GM19099 (cell line): ENCODE measurements around the gene RAB6B.

ENCODE experiments used
- POLR2A ChIP-seq: IDR thresholded peaks from 3 replicates; pipeline ENCODE4 v1.6.1; 2011; ENCODE audit warnings: low read depth; ENCODE audit not compliant: insufficient read length; ENCODE audit errors: extremely low read depth

Gene RAB6B

DNA sequence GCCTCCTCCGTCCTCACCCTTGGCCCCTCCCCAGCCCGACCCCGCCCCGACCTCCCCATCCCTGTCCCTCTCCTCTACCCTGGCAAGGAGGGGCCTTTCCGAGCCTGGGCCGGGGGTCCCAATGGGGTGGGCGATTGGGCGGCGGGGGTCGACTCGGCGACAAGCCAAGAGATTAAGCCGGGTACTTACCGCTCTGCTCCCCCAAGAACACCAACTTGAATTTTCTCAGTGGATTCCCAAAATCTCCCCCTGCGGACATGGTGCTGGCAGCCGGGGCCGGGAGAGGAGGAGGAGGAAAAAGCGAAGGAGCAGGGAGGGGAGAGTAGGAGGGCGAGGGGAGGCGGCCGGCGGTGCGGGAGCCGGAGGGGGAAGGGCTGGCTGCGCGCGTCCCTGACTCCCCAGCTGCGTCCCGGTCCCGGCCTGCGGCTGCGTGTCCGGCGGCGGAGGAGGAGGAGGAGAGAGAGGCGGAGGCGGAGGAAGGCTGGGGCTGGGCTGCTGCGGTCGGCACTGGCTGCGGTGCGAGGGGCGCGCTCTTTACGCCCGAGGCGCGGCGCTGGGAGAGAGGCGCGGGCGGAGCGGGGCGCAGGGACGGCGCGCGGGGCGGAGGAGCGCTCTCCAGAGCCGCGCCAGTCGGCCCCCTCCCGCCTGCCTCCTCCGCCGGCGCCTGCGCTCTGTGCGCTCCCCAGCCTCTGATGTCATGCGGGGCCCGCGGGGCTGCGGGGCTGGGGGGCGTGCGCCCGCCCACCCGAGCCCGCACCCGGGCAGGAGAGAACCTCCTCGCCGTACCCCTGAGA lies at the start of gene RAB6B:
TSS of gene RAB6B (minus strand) at position 675 of the 794 bp plus-strand sequence. CDS start at position 259, 416 bp downstream.
- no peak for TF ChIP-seq POLR2A

DNA sequence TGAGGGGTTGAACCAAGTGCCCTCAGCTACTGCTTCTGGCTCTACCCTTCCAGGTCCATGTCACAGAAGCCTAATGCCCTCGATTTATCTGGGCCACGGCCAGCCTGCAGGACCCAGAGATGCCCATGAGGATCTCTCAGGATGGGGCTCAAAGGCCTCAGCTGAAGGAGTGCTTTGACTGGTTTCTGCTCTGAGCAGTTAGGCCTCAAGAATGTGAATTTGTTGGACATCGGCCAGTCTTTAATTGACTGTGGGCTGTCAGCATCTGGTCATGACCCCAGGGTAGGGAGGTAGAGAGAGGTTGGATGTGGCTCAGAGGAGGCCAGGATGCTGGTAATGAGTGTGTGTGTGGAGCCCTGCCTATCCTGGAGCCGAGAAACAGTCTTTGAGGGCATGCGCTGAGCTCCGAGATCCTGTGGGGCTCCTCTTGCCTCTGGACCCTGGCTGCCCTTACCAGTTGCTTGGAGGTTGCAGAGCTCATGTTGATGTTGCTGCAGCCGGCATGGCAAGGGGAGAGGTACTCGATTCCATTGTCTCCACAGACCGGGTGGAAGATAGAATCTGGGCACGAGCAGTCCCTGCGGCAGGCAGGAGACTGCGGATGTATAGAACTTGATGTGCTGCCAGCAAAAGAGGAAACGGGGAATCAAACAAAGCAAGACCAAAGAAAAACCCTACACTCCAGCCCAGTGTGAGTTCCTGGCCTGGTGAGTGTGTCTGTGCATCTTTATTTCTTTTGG lies 49.1 kb upstream of the RAB6B start:
- TF ChIP-seq POLR2A, result no peak

DNA sequence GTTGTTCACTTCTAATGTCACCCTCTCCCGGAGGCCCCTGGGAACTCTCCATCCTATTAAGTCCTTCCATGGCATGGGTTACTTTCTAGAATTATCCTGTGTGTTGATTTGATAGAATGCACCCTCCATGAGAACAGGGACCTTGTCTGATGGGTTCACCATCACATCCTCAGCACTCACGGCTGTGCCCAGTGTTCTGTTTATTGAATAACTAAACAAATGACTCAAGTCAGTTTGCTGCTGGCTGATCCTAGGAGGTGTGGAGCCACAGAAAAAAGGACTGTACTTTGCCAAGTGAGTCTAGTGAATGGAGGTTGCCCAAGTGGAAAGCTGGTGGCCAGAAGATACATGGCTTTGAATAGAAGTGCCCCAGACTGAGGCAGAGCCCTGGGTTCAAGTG lies 48.5 kb upstream of the RAB6B start:
- no peak for TF ChIP-seq POLR2A

DNA sequence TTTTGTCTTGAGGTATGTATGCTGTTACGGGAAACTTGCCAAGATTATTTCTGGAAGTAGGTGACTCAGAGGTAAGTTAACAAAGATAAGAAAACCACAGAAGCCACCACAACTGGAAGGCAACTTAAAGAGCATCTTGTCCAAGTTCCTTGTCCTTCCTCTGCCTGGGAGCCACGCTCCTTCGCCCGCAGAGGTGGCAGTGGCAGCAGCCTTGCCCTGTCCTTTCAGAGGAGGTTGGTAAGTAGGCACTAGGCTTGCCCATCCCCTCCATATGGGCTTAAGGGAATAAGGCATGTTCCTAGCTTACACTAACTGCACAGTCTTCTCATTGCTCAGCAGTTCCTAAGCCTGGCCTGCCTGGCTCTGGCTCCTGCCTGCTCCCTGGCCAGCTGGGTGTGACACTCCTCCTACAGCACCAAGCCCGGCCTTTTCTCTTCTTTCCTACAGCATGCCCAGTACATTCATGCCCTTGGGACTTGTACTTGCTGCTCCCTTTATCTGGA lies 48.0 kb upstream of the RAB6B start:
- TF ChIP-seq POLR2A, result no peak

DNA sequence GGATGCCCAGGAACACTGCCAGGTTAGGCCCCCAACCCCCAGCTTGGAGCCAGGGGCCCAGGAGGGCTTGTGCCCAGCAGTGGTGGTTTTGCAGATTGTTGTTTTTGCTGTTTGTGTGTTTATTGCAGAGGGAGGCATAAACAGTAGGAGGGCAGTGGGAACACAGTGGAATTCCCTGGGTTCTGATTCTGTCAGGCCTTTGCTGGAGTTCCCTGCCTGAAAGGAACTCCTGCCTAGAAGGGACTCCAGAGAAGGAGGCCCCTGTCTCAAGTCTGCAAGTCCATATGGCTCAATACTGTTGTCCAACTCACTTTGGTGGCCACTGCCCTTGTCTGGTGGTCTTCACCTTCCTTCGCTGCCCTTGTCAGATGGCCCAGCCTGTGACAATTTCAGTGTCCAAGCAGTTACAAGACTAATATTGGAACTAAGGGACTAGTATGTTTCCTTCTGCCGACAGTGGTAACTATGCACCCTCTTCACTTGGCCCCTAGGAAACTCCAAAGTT lies 47.4 kb upstream of the RAB6B start:
- TF ChIP-seq POLR2A, result no peak

DNA sequence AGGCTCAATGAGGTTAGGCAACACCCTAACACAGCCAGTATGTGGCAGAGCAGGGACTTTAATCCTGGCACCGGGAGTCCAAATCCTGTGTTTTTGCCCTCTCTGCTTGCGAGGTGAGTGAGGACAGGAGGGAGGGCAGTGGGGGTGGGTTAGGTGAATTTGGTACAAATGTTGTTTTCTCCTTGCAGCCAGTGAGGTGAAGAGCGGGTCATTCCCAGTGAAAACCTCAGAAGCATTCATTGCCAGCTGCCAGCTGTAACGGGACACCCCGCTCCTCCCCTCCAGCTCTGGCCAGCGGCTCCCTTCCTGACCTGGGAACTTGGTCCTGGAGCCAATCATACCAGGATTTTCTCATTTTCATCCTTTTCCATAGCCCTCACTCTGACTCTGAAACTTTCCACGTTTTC lies 45.7 kb upstream of the RAB6B start:
- no peak for TF ChIP-seq POLR2A

DNA sequence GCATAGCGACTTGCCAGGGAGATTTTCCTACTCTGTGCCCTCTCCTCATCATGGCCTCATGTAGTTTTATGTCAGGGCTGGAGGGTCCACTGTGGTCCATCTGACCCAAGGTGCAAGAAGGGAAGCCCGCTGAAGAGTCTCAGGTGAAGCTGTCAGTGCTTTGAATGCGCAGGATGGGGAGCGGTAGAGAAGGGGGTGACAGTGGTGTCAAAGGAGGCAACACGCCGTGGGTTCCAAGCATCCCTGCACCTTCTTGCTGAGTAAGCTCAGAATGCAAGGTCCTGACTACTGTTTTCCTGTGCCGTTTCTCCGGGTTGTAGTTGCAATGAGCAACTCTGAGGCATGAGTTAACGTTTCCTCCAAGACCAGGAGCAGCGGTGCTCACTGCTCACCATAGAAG lies 44.9 kb upstream of the RAB6B start:
- no peak for TF ChIP-seq POLR2A

DNA sequence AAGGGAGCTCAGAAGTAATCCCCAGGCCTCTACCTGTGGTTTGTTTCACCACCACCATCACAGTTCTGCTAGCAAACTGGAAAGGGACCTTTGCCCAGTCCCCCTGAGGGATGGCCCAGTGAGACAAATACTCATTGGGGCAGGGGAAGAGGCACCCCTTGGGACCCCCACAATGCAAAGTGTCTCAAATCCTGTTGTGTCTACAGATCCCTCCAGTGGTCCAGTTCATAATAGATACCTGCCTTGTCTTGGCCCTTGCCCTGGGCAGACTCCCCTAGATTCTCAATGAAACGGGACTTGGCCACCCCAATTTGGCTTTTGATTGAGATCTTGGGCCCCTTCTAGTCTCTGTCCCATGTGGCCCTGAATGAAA lies 43.8 kb upstream of the RAB6B start:
- no peak for TF ChIP-seq POLR2A

DNA sequence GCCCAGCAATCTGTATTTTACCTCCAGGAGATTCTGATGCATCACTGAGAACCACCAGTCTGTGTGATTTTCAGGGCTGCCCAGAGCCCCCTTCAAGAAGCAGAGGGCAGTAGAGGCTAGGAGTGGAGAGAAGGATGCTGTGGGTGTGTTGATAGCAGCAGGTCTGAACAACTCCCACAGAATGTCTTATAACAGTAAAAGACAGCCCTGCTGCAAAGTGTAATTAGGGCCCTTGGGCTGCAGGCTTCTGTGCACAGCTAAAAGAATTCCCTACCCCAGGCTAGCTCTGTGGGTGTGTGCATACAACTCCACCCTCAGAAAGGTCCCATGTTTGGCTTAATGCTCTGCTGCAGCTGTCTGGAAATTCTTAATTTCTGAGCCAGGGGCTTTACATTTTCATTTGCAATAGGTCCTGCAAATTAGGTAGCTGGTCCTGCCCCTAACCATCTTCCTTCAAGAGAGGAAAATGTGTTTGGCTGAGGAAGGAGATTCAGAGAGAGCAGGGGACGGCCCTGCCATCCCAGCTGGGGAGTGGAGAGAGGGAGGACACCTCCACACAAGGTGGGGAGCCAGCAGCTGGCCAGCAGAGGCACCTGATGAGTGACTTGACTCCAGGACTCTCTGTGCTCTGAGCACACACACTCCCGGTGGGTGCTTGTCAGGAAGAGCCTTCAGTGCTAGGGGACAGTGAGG lies 43.2 kb upstream of the RAB6B start:
- TF ChIP-seq POLR2A, result no peak

DNA sequence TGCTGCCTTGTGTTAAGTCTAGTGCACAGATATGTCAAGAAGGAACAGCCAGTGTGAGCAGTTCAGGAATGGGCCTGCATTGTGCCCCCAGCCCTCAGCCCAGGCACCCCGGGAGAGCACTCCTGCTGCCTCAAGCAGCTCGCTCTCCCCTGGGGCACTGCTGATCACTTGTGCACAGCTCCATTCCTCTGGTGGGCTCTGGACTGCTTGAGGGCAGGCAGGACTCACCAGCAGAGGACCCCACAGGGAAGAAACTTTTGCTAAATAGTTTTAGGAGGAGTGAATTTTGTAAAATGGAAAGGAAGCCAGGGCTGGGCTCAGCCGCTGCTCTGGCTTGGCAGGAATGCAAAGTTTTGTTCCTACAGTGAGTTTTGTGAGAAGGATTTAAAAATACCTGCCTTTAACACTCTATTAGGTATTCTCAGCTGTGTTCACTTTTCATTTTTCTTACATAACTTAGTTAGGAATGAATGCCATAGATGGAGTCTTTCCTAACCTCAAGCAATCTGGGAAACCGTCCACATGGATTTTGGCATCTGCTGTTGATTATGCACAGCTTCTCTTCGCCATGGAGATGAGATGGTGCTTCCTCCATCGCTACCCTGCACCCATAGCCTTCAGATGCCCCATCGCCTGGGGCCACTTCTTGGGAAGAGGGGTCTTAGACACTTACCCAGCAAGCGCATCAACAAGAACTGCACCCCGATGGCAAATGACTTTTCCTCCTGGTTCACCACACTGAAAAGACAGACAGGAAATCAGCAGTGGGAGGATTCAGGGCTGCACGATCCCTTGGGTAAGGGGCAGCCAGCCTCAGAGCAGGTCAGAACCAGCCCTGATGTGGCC lies 42.3 kb upstream of the RAB6B start:
- no peak for TF ChIP-seq POLR2A

DNA sequence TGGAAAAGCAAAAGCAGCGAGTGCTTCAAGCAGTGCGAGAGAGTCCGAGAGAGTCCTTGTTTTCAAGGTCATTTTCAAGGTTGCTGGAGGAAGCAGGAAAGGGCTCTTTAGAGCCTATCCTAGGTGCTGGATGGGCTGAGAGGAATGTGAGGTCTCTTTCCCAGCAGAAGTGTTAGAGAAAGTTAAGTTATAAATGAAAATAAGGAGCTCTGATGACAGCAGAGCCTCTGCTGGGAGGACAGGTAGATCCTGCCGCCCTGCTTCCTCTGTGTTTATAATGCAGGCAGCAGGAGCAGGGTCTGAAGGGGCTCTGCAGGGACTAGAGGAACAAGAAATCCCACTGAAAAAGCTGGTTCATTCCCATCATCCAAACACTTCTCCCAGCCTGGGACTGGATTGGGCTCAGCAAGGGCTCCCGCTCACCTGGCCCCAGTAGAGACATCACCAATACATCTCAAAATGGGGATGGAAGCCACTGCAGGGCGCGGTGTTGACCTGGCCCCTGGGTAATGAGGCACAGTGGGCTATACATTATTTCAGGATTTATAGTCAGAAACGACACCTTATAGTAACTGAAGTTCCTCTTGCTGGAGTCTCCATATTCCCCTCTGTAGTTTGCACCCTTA lies 41.5 kb upstream of the RAB6B start:
- TF ChIP-seq POLR2A, result no peak

DNA sequence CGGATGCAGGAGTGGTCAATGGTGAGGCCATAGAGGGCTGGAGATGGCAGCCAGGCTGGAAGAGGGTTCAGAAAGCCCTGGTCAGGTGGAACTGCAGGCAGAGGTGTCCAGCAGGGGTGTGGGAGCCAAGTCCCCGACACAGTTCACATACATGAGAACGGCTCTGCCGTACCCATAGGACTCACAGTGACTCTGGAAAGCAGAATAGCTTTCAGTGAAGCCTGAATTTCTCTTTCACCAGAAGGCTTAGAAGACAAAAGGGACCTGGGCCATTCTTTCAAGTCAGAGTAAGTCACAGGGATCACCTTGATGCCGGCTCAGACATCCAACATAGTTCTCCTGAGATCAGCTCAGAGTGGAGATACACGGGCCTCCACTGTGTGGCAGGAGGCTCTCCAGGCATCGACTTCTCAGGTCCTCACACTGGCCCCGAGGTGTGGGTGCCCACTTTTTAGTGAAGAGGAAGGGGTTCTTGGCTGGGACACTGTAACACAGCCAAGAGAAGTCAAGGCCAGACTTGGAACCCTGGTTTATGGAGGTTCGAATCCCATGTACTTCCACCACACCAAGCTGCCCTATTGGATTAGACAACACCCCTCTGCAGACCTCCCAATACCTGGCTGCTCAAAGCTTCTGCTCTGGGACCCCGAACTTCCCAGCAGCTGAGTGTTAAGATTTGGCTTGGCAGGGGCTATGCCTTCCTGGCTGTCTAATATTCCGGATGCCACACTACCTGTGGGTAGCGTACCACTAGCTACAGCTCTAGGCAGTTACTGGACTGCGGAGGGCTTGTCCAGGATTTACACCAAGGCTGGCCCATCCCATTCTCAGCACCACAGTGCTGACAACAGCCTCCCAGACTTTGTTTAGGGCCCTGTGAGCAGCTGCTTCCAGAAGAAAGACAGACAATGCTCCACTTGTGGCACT lies 40.4 kb upstream of the RAB6B start:
- no peak for TF ChIP-seq POLR2A
